Neural progenitor cell (in vitro differentiated cells): Measurements from ENCODE around the gene MGA. TPM values are rescaled to one million over a fixed set of nuclear protein-coding genes. Genes with fewer than 3 reads are reported as not detected.
"Not testable (repeated sequence)": the region's sequence is repeated elsewhere in the genome, so short reads cannot be mapped to it uniquely, and the experiment has no call there.

ENCODE experiments used
- DNase-seq: peaks from one replicate; pipeline ENCODE4 v3.0.0-alpha.2; 2016; ENCODE audit warnings: low spot score
- H2AFZ ChIP-seq: fragments of 200-600 bp; sonication (generic); replicated peaks from 2 replicates; pipeline ENCODE4 v1.6.1; 2016; ENCODE audit warnings: antibody characterized with exemption
- H3F3A ChIP-seq: fragments of 200-600 bp; sonication (generic); 2 replicates; pipeline ENCODE4 v1.6.1; 2016; ENCODE audit warnings: antibody characterized with exemption, low read depth
- H3K27ac ChIP-seq: fragments of 200-600 bp; sonication (generic); 2 replicates; pipeline ENCODE4 v1.5.1; 2016; ENCODE audit warnings: mild to moderate bottlenecking
- H3K27me3 ChIP-seq: fragments of 200-600 bp; sonication (generic); 2 replicates; pipeline ENCODE4 v1.6.1; 2016; ENCODE audit warnings: mild to moderate bottlenecking, moderate library complexity
- H3K36me3 ChIP-seq: fragments of 200-600 bp; sonication (generic); 2 replicates; pipeline ENCODE4 v1.5.1; 2016
- H3K4me1 ChIP-seq: fragments of 200-600 bp; sonication (generic); 2 replicates; pipeline ENCODE4 v1.6.1; 2016; ENCODE audit warnings: mixed run types
- H3K4me2 ChIP-seq: fragments of 200-600 bp; sonication (generic); 2 replicates; pipeline ENCODE4 v1.6.1; 2016
- H3K4me3 ChIP-seq: fragments of 200-600 bp; sonication (generic); 2 replicates; pipeline ENCODE4 v1.5.1; 2016
- H3K79me2 ChIP-seq: fragments of 200-600 bp; sonication (generic); 2 replicates; pipeline ENCODE4 v1.6.1; 2016; ENCODE audit warnings: low read depth
- H3K9ac ChIP-seq: fragments of 200-600 bp; sonication (generic); 2 replicates; pipeline ENCODE4 v1.6.1; 2016
- H3K9me3 ChIP-seq: fragments of 200-600 bp; sonication (generic); 2 replicates; pipeline ENCODE4 v1.5.1; 2016; ENCODE audit warnings: low read depth
- H4K20me1 ChIP-seq: fragments of 200-600 bp; sonication (generic); 2 replicates; pipeline ENCODE4 v1.6.1; 2016; ENCODE audit warnings: low read depth
- H3K27ac Mint-ChIP-seq: 3 replicates; pipeline ENCODE4 v1.8.0; 2021; ENCODE audit warnings: mixed read lengths
- H3K27me3 Mint-ChIP-seq: 2 replicates; pipeline ENCODE4 v1.8.0; 2022; ENCODE audit warnings: low read depth, mild to moderate bottlenecking, inconsistent platforms, moderate library complexity, mixed read lengths; ENCODE audit not compliant: insufficient read depth
- H3K36me3 Mint-ChIP-seq: 3 replicates; pipeline ENCODE4 v1.8.0; 2021; ENCODE audit warnings: mixed read lengths
- H3K4me1 Mint-ChIP-seq: 3 replicates; pipeline ENCODE4 v1.8.0; 2021; ENCODE audit warnings: mixed read lengths
- H3K4me3 Mint-ChIP-seq: 3 replicates; pipeline ENCODE4 v1.8.0; 2021; ENCODE audit warnings: mild to moderate bottlenecking, moderate library complexity, mixed read lengths
- H3K9me3 Mint-ChIP-seq: 3 replicates; pipeline ENCODE4 v1.8.0; 2020; ENCODE audit warnings: mixed read lengths
- CTCF ChIP-seq: fragments of 200-600 bp; sonication (generic); IDR thresholded peaks from 2 replicates; pipeline ENCODE4 v1.5.1; 2017; ENCODE audit warnings: antibody characterized with exemption, mild to moderate bottlenecking
- EZH2 ChIP-seq: fragments of 200-600 bp; sonication (generic); IDR thresholded peaks from 2 replicates; pipeline ENCODE4 v1.6.1; 2017; ENCODE audit warnings: antibody characterized with exemption, mild to moderate bottlenecking, moderate library complexity
- EZH2phosphoT487 ChIP-seq: fragments of 200-600 bp; sonication (generic); IDR thresholded peaks from 2 replicates; pipeline ENCODE4 v1.6.1; 2017; ENCODE audit warnings: antibody characterized with exemption
- total RNA-seq: library from RNA; depleted of rRNA; stranded (reverse); fragments of >200 nt; gene quantifications from 2 replicates; pipeline ENCODE4 v1.2.3, GENCODE V29; 2015; ENCODE audit warnings: low replicate concordance

Gene MGA
- total RNA-seq, 1 donor from 2014 or later: 73.4 TPM

GRCh38 chr15:41732483-41732882 lies 72.3 kb downstream of the MGA start:
- H3K9me3 Mint-ChIP-seq: no peaks in the 10 kb centered on the region

GRCh38 chr15:41734079-41734478 lies 73.9 kb downstream of the MGA start:
- H3K36me3 Mint-ChIP-seq: peaks cover 9% of the 10 kb centered on the region
- H3K36me3 ChIP-seq: peaks cover 19% of the 10 kb centered on the region

More at GRCh38 chr15:41732483-41732882, 72.3 kb downstream of the MGA start:
- DNase-seq: no peak
- Mint-ChIP-seq H3K36me3 (peaks cover 7% of the 10 kb centered on the region), H3K4me3 (no peak overlapping the region), H3K27ac (no peak overlapping the region), H3K4me1 (no peaks in the 10 kb centered on the region), H3K27me3 (no peaks in the 10 kb centered on the region)
- Histone ChIP-seq H3K4me2 (no peak overlapping the region), H3K4me3 (no peak overlapping the region), H3K27me3 (no peaks in the 10 kb centered on the region), H3K36me3 (peaks cover 14% of the 10 kb centered on the region), H3F3A (peaks cover 4% of the 10 kb centered on the region), H3K4me1 (no peaks in the 10 kb centered on the region), H4K20me1 (no peaks in the 10 kb centered on the region), H2AFZ (no peak overlapping the region), H3K27ac (no peak overlapping the region), H3K79me2 (no peaks in the 10 kb centered on the region), H3K9me3 (no peaks in the 10 kb centered on the region), H3K9ac (no peak overlapping the region)
- TF ChIP-seq EZH2phosphoT487: no peak
- TF ChIP-seq EZH2: no peak
- TF ChIP-seq CTCF: no peak

GRCh38 chr15:41735046-41735445 lies 74.8 kb downstream of the MGA start:
- no peak overlapping the region for H3K27ac ChIP-seq
- H3K9ac ChIP-seq: no peak overlapping the region
- no peaks in the 10 kb centered on the region for H4K20me1 ChIP-seq
- H3K4me2 ChIP-seq: no peak overlapping the region
- no peaks in the 10 kb centered on the region for H3K4me1 Mint-ChIP-seq
- no peaks in the 10 kb centered on the region for H3K9me3 ChIP-seq
- DNase-seq: no peak
- H3K79me2 ChIP-seq: no peaks in the 10 kb centered on the region
- no peak for TF ChIP-seq EZH2phosphoT487
- TF ChIP-seq EZH2: no peak
- no peak for TF ChIP-seq CTCF
- no peak overlapping the region for H3K27ac Mint-ChIP-seq
- H3K4me1 ChIP-seq: no peaks in the 10 kb centered on the region
- H3K4me3 Mint-ChIP-seq: no peak overlapping the region
- no peak overlapping the region for H3K4me3 ChIP-seq
- peaks cover 12% of the 10 kb centered on the region for H3K36me3 Mint-ChIP-seq
- H3F3A ChIP-seq: peaks cover 4% of the 10 kb centered on the region
- H3K9me3 Mint-ChIP-seq: no peaks in the 10 kb centered on the region
- no peak overlapping the region for H2AFZ ChIP-seq
- peaks cover 21% of the 10 kb centered on the region for H3K36me3 ChIP-seq
- no peaks in the 10 kb centered on the region for H3K27me3 Mint-ChIP-seq
- no peaks in the 10 kb centered on the region for H3K27me3 ChIP-seq

More at GRCh38 chr15:41734079-41734478, 73.9 kb downstream of the MGA start:
- Histone ChIP-seq H3K4me3 (no peak overlapping the region), H3F3A (peaks cover 4% of the 10 kb centered on the region), H3K4me1 (no peaks in the 10 kb centered on the region), H3K27ac (no peak overlapping the region), H3K27me3 (no peaks in the 10 kb centered on the region), H3K79me2 (no peaks in the 10 kb centered on the region), H3K9ac (no peak overlapping the region), H4K20me1 (no peaks in the 10 kb centered on the region), H3K4me2 (no peak overlapping the region), H3K9me3 (no peaks in the 10 kb centered on the region), H2AFZ (no peak overlapping the region)
- no peak for DNase-seq
- no peaks in the 10 kb centered on the region for H3K27me3 Mint-ChIP-seq
- no peaks in the 10 kb centered on the region for H3K4me1 Mint-ChIP-seq
- TF ChIP-seq CTCF (no peak), EZH2 (no peak), EZH2phosphoT487 (no peak)
- no peaks in the 10 kb centered on the region for H3K9me3 Mint-ChIP-seq
- no peak overlapping the region for H3K27ac Mint-ChIP-seq
- no peak overlapping the region for H3K4me3 Mint-ChIP-seq

GRCh38 chr15:41735492-41735891 lies 75.3 kb downstream of the MGA start:
- peaks cover 21% of the 10 kb centered on the region for H3K36me3 ChIP-seq
- H3K9me3 Mint-ChIP-seq, H3K27ac Mint-ChIP-seq, H4K20me1 ChIP-seq, H2AFZ ChIP-seq, H3K4me3 Mint-ChIP-seq, H3K4me2 ChIP-seq, H3K9ac ChIP-seq, H3K27me3 ChIP-seq, H3K27ac ChIP-seq, H3K4me1 Mint-ChIP-seq, DNase-seq, H3K79me2 ChIP-seq, H3K4me3 ChIP-seq, H3K4me1 ChIP-seq, H3K9me3 ChIP-seq, H3K27me3 Mint-ChIP-seq, H3F3A ChIP-seq: not testable (repeated sequence)
- H3K36me3 Mint-ChIP-seq: peaks cover 13% of the 10 kb centered on the region
